ENCODE data around the gene ACSM5. TPM values are rescaled to one million over a fixed set of nuclear protein-coding genes. Genes with fewer than 3 reads are reported as not detected.
A peak's percentile ranks its signal among the peaks of the same experiment; 100 is the strongest.

ACSM5 gene
- total and polyA plus RNA-seq, 8 donors, result 0.25 to 1.3 (median 0.85) TPM

DNA sequence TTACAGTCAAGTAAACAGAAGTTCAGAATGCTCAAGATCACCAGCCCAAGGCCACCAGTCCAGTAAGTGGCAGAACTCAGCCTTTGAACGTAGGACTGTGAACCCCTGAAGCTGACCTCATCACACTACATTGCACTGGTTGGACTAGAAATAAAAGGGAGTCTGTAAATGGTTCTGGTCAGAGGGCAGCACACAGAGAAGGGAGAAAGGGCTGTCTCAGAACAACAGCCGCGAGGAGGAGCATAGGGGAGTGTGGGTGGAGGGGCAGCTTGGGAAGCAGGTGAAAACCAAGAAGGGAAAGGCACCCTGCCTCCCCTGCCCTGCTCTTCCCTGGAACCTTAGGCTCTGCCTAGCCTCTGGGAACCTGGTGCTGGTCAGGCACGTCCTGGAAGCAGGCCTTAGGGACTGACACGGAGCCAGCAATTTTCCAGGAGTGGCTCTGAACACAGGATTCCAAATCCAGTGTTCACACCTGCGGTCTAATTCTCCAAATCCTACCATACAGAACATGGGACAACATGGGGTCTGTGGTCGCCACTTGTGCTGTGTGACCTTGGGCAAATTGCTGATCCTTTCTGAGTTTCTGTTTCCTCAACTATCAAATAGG lies 11.8 kb upstream of the ACSM5 start:
- Histone ChIP-seq H3K27ac (no peak overlapping the region), H3K4me1 (peaks cover 0 to 17% (median 0%) of the 10 kb centered on the region in 3 donors), H3K27me3 (no peaks in the 10 kb centered on the region), H3K9me3 (no peaks in the 10 kb centered on the region), H3K4me3 (no peak overlapping the region), H3K36me3 (no peaks in the 10 kb centered on the region)
- FAIRE-seq (no peak), DNase-seq (no peak), ATAC-seq (no peak)
- TF ChIP-seq, protein P1, sequence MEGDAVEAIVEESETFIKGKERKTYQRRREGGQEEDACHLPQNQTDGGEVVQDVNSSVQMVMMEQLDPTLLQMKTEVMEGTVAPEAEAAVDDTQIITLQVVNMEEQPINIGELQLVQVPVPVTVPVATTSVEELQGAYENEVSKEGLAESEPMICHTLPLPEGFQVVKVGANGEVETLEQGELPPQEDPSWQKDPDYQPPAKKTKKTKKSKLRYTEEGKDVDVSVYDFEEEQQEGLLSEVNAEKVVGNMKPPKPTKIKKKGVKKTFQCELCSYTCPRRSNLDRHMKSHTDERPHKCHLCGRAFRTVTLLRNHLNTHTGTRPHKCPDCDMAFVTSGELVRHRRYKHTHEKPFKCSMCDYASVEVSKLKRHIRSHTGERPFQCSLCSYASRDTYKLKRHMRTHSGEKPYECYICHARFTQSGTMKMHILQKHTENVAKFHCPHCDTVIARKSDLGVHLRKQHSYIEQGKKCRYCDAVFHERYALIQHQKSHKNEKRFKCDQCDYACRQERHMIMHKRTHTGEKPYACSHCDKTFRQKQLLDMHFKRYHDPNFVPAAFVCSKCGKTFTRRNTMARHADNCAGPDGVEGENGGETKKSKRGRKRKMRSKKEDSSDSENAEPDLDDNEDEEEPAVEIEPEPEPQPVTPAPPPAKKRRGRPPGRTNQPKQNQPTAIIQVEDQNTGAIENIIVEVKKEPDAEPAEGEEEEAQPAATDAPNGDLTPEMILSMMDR (IDR thresholded peaks at IDR 0.05), result no peak
- intact Hi-C loops (cut with DNase I), result no loop called here
- WGBS, 2 donors, result 81 to 86% methylated on average over 7 of the region's 7 CpGs

DNA sequence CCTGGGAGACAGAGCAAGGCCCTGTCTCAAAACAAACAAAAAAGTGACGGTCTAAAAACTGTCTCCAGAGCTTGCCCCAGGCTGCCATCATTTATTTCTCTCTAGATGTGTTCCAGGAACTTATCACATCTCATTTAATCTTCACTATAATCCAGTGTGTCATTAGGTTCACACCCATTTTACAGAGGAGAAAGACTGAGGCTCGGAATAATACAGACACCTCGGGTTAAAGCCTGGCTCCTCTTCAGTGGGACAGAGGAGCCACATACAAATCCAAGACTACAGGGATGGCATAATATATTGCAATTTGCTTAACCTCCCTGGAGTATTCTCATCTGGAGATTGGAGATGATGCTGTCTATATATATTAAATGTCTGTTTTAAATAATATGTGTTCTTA lies 10.7 kb upstream of the ACSM5 start:
- Histone ChIP-seq H3K4me3 (no peak overlapping the region), H3K27me3 (no peaks in the 10 kb centered on the region), H3K4me1 (peaks cover 0 to 14% (median 0%) of the 10 kb centered on the region in 3 donors), H3K9me3 (no peaks in the 10 kb centered on the region), H3K27ac (no peak overlapping the region), H3K36me3 (no peaks in the 10 kb centered on the region)
- ATAC-seq (no peak), DNase-seq (no peak), FAIRE-seq (no peak)
- TF ChIP-seq, protein P1 (IDR thresholded peaks at IDR 0.05), result no peak
- intact Hi-C loops (cut with DNase I), result no loop called here
- WGBS, 2 donors, result 80 to 90% methylated on average over 3 of the region's 3 CpGs

DNA sequence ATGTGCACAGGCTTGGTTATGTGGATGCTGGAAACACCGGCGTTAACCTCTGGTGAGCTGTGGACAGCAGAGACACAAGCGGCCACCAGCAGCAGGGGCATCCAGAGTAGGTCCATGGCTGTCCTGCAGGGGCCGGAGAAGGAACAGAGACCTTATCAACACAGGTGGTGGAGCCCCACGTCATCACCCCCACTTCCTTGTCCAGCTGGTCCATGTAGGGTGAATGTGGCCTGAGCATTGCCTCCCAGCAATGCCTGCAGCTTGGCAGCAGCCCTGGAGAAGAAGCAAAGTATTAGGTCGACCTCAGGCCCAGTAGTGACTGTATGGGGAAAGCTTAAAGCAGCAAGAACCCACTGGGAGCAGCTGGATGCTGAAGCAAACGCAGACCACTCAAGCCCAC lies 10.1 kb upstream of the ACSM5 start:
- no peak for FAIRE-seq
- Histone ChIP-seq H3K9me3 (no peaks in the 10 kb centered on the region), H3K27me3 (no peaks in the 10 kb centered on the region), H3K4me1 (peaks cover 0 to 11% (median 0%) of the 10 kb centered on the region in 3 donors), H3K4me3 (no peak overlapping the region), H3K27ac (no peak overlapping the region), H3K36me3 (no peaks in the 10 kb centered on the region)
- TF ChIP-seq, protein P1 (IDR thresholded peaks at IDR 0.05), result no peak
- ATAC-seq, result no peak
- intact Hi-C loops (cut with DNase I), result no loop called here
- DNase-seq, result no peak
- 65 to 72% methylated on average over 7 of the region's 7 CpGs for WGBS, 2 donors

DNA sequence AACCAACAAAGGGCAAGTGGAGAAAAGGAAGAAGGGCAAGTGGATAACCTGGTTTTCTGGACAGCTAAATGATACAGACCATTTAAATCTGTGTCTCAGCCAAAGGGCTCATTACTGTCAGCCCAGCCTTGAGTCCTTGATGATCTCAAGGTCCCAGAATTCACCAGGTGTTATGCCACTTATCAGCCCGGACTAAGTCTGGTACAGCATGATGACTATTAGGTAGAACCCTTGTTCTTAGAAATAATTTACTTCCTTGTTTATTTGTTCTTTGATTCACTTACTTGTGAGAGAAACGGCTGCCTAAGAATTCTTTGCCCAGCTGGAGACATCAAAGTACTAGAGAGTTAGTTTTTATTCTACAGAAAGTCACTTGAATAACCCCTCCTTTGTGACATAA lies 8.3 kb upstream of the ACSM5 start:
- Histone ChIP-seq H3K4me3 (no peak overlapping the region), H3K4me1 (peaks cover 0 to 11% (median 0%) of the 10 kb centered on the region in 3 donors), H3K36me3 (no peaks in the 10 kb centered on the region), H3K9me3 (no peaks in the 10 kb centered on the region), H3K27ac (peak overlapping the region in 3 of 4 donors; percentile 6 to 42 (median 31)), H3K27me3 (no peaks in the 10 kb centered on the region)
- DNase-seq (no peak), ATAC-seq (peak; percentile 48 to 70 (median 64)), FAIRE-seq (no peak)
- TF ChIP-seq, protein P1 (IDR thresholded peaks at IDR 0.05), result no peak
- 13 to 15% methylated on average over 2 of the region's 2 CpGs for WGBS, 2 donors
- intact Hi-C loops (cut with DNase I), result no loop called here

DNA sequence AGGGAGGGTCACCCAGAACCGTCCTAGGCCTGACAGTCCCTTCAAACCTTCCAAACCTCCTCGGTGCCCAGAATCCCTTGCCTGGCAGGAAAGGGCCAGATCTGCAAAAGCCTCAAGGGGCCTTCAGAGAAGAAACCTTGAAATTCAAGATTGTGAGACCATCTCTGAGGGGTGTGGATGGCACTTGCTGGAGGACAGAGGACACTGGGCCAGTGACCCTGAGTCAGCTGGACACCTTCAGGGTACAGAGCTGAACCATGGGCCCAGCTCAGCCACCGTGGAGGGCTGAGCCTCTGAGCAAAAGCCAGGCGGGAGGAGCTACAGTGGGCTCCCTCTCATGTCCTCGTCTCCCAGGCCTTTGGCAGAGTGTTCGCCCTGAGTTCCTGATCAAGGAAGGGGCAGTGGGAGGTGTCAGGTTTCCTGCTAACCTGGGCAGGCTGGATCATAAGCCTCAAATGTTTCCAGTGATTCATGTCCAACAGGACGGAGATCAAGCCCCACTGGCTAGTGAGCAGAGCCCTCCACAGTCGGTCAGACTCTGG lies 7.8 kb upstream of the ACSM5 start:
- intact Hi-C loops (cut with DNase I), result no loop called here
- FAIRE-seq (no peak), ATAC-seq (peak; percentile 39 to 74 (median 68)), DNase-seq (peak in 1 of 6 donors; percentile 9)
- WGBS, 2 donors, result 75% methylated on average over 8 of the region's 8 CpGs
- Histone ChIP-seq H3K4me3 (no peak overlapping the region), H3K36me3 (no peaks in the 10 kb centered on the region), H3K27me3 (no peaks in the 10 kb centered on the region), H3K4me1 (peaks cover 0 to 11% (median 0%) of the 10 kb centered on the region in 3 donors), H3K27ac (peak overlapping the region in 3 of 4 donors; percentile 6 to 42 (median 31)), H3K9me3 (no peaks in the 10 kb centered on the region)
- TF ChIP-seq, protein P1 (IDR thresholded peaks at IDR 0.05), result no peak
